Neural cell (in vitro differentiated cells): ENCODE measurements around the gene UBXN2A. TPM values are rescaled to one million over a fixed set of nuclear protein-coding genes. Genes with fewer than 3 reads are reported as not detected.
"Not testable (repeated sequence)": the region's sequence is repeated elsewhere in the genome, so short reads cannot be mapped to it uniquely, and the experiment has no call there.

Experiments used
- H2AFZ ChIP-seq: fragments of 200-600, 300-800 bp; sonication (generic), shearing (Covaris generic); 2 replicates; pipeline ENCODE4 v1.6.0; 2014; ENCODE audit warnings: low read depth, mild to moderate bottlenecking, antibody characterized with exemption, low read length, moderate library complexity
- H3F3A ChIP-seq: fragments of 200-600 bp; shearing (Covaris generic); 2 replicates; pipeline ENCODE4 v1.6.1; 2016; ENCODE audit warnings: mild to moderate bottlenecking, moderate library complexity, mixed read lengths, antibody characterized with exemption, low read length; ENCODE audit not compliant: insufficient read depth, poor library complexity, severe bottlenecking
- H3K27ac ChIP-seq: fragments of 200-600, 300-800 bp; sonication (generic), shearing (Covaris generic); 2 replicates; pipeline ENCODE4 v1.5.1; 2014; ENCODE audit warnings: mild to moderate bottlenecking, low read length, moderate library complexity
- H3K27me3 ChIP-seq: fragments of 300-800, 200-600 bp; sonication (generic), shearing (Covaris generic); 2 replicates; pipeline ENCODE4 v1.6.0; 2014; ENCODE audit warnings: mild to moderate bottlenecking, low read depth, low read length, moderate library complexity; ENCODE audit not compliant: insufficient read depth
- H3K36me3 ChIP-seq: fragments of 300-800, 200-600 bp; sonication (generic), shearing (Covaris generic); 2 replicates; pipeline ENCODE4 v1.5.1; 2014; ENCODE audit warnings: mild to moderate bottlenecking, antibody characterized with exemption, low read length, moderate library complexity; ENCODE audit not compliant: insufficient read depth
- H3K4me2 ChIP-seq: fragments of 300-800, 200-600 bp; sonication (generic), shearing (Covaris generic); 2 replicates; pipeline ENCODE4 v1.6.0; 2014; ENCODE audit warnings: mild to moderate bottlenecking, low read length
- H3K4me3 ChIP-seq: fragments of 300-800, 200-600 bp; sonication (generic), shearing (Covaris generic); 2 replicates; pipeline ENCODE4 v1.5.1; 2014; ENCODE audit warnings: mild to moderate bottlenecking, low read length, moderate library complexity
- H3K79me2 ChIP-seq: fragments of 200-600 bp; shearing (Covaris generic); replicated peaks from 2 replicates; pipeline ENCODE4 v1.6.0; 2014; ENCODE audit warnings: mild to moderate bottlenecking, low read length, moderate library complexity; ENCODE audit not compliant: insufficient read depth
- H3K9ac ChIP-seq: fragments of 300-800, 200-600 bp; sonication (generic), shearing (Covaris generic); 2 replicates; pipeline ENCODE4 v1.6.1; 2016; ENCODE audit warnings: mild to moderate bottlenecking, low read length, mixed read lengths
- H3K9me2 ChIP-seq: fragments of 200-600 bp; shearing (Covaris generic); 2 replicates; pipeline ENCODE4 v1.6.1; 2016; ENCODE audit warnings: mild to moderate bottlenecking, low read length, mixed read lengths; ENCODE audit not compliant: insufficient read depth
- H3K9me3 ChIP-seq: fragments of 200-600, 300-800 bp; sonication (generic), shearing (Covaris generic); 2 replicates; pipeline ENCODE4 v1.6.1; 2016; ENCODE audit warnings: mild to moderate bottlenecking, mixed run types, low read length, moderate library complexity, mixed read lengths
- H4K20me1 ChIP-seq: fragments of 200-600 bp; shearing (Covaris generic); 2 replicates; pipeline ENCODE4 v1.6.1; 2016; ENCODE audit warnings: mild to moderate bottlenecking, mixed run types; ENCODE audit not compliant: insufficient read depth
- EP300 ChIP-seq: fragments of 450-650 bp; conservative IDR thresholded peaks from 2 replicates; pipeline ENCODE4 v1.6.1; 2014; ENCODE audit warnings: antibody characterized with exemption, mild to moderate bottlenecking, moderate library complexity; ENCODE audit not compliant: poor library complexity, severe bottlenecking
- EZH2 ChIP-seq: fragments of 200-600, 300-800 bp; shearing (Covaris generic), sonication (generic); IDR thresholded peaks from 2 replicates; pipeline ENCODE4 v1.6.1; 2014; ENCODE audit warnings: antibody characterized with exemption, low read length, borderline replicate concordance, mild to moderate bottlenecking; ENCODE audit not compliant: insufficient read depth, poor library complexity, severe bottlenecking
- MXI1 ChIP-seq: fragments of 450-650 bp; conservative IDR thresholded peaks from 2 replicates; pipeline ENCODE4 v1.6.1; 2014; ENCODE audit warnings: antibody characterized with exemption, mild to moderate bottlenecking; ENCODE audit not compliant: poor library complexity, severe bottlenecking
- POLR2AphosphoS5 ChIP-seq: IDR thresholded peaks from 2 replicates; pipeline ENCODE4 v1.6.1; 2012
- RAD21 ChIP-seq: fragments of 450-650 bp; conservative IDR thresholded peaks from 2 replicates; pipeline ENCODE4 v1.6.1; 2014; ENCODE audit warnings: antibody characterized with exemption, mild to moderate bottlenecking, moderate library complexity
- REST ChIP-seq: IDR thresholded peaks from 2 replicates; pipeline ENCODE4 v1.6.1; 2012; ENCODE audit warnings: borderline replicate concordance
- SMC3 ChIP-seq: fragments of 450-650 bp; conservative IDR thresholded peaks from 2 replicates; pipeline ENCODE4 v1.6.1; 2014; ENCODE audit warnings: antibody characterized with exemption, mild to moderate bottlenecking, moderate library complexity; ENCODE audit not compliant: poor library complexity
- TAF1 ChIP-seq: IDR thresholded peaks from 2 replicates; pipeline ENCODE4 v1.6.1; 2012; ENCODE audit warnings: low read depth
- polyA plus RNA-seq: library from polyadenylated mRNA; depleted of rRNA; stranded (reverse); fragments of >200 nt; gene quantifications from 2 replicates; pipeline ENCODE4 v1.2.3, GENCODE V29; 2014
- TF ChIP-seq, protein P1 (sequence below): fragments of 450-650 bp; IDR thresholded peaks from 2 replicates; pipeline ENCODE4 v1.5.1; 2014; ENCODE audit warnings: antibody characterized with exemption, mild to moderate bottlenecking, moderate library complexity; ENCODE audit not compliant: poor library complexity, severe bottlenecking

Gene UBXN2A
- polyA plus RNA-seq, 1 donor from 2014 or later: 11.0 TPM

GRCh38 chr2:23947350-23947749 lies 7.1 kb downstream of the UBXN2A start:
- no peak overlapping the region for H3K9ac ChIP-seq
- no peak overlapping the region for H3K4me2 ChIP-seq
- no peaks in the 10 kb centered on the region for H3F3A ChIP-seq
- H3K27me3 ChIP-seq: no peaks in the 10 kb centered on the region
- no peak overlapping the region for H3K4me3 ChIP-seq
- H2AFZ ChIP-seq: no peak overlapping the region
- peaks cover 43% of the 10 kb centered on the region for H3K79me2 ChIP-seq
- H3K9me3 ChIP-seq: no peaks in the 10 kb centered on the region
- no peaks in the 10 kb centered on the region for H4K20me1 ChIP-seq
- TF ChIP-seq POLR2AphosphoS5 (no peak), RAD21 (no peak)
- no peaks in the 10 kb centered on the region for H3K9me2 ChIP-seq
- no peak overlapping the region for H3K27ac ChIP-seq
- H3K36me3 ChIP-seq: no peaks in the 10 kb centered on the region

DNA sequence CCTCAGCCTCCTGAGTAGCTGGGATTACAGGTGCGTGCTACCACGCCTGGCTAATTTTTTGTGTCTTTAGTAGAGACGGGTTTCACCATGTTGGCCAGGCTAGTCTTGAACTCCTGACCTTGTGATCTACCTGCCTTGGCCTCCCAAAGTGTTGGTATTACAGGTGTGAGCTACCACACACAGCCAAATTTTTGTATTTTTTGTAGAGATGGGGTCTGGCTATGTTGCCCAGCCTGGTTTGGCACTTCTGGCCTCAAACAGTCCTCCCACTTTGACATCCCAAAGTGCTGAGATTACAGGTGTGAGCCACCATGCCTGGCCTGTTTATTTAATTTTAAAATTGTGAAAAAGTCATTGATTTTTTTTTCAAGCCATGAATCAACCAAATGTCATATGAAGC lies 12.3 kb downstream of the UBXN2A start:
- H3K4me3 ChIP-seq, H3K27ac ChIP-seq, H4K20me1 ChIP-seq, H3F3A ChIP-seq, H3K9ac ChIP-seq, H3K9me2 ChIP-seq, H3K36me3 ChIP-seq, H2AFZ ChIP-seq, H3K27me3 ChIP-seq, H3K4me2 ChIP-seq, H3K9me3 ChIP-seq: not testable (repeated sequence)
- peaks cover 21% of the 10 kb centered on the region for H3K79me2 ChIP-seq

DNA sequence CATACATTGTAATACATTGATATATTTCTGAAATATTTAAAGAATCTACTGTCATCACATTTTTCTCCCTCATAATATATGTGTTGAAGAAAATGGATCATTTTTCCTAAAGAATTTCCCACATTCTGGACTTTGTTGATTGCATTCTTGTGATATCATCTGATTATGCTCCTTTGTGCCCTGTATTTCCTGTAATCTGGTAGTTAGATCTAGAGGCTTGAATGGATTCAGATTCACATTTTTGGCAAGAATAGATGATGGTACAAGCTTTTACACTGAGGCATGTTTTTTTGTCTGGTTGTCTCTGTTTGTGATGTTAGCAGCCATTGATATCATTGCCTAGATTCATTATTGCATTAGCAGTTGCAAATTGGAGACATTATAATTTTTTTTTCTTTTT lies 13.4 kb downstream of the UBXN2A start:
- H3F3A ChIP-seq: no peaks in the 10 kb centered on the region
- H3K27ac ChIP-seq: no peak overlapping the region
- H3K79me2 ChIP-seq: peaks cover 21% of the 10 kb centered on the region
- no peaks in the 10 kb centered on the region for H3K27me3 ChIP-seq
- no peaks in the 10 kb centered on the region for H3K9me3 ChIP-seq
- no peak overlapping the region for H2AFZ ChIP-seq
- no peak overlapping the region for H3K4me3 ChIP-seq
- TF ChIP-seq, protein P1, sequence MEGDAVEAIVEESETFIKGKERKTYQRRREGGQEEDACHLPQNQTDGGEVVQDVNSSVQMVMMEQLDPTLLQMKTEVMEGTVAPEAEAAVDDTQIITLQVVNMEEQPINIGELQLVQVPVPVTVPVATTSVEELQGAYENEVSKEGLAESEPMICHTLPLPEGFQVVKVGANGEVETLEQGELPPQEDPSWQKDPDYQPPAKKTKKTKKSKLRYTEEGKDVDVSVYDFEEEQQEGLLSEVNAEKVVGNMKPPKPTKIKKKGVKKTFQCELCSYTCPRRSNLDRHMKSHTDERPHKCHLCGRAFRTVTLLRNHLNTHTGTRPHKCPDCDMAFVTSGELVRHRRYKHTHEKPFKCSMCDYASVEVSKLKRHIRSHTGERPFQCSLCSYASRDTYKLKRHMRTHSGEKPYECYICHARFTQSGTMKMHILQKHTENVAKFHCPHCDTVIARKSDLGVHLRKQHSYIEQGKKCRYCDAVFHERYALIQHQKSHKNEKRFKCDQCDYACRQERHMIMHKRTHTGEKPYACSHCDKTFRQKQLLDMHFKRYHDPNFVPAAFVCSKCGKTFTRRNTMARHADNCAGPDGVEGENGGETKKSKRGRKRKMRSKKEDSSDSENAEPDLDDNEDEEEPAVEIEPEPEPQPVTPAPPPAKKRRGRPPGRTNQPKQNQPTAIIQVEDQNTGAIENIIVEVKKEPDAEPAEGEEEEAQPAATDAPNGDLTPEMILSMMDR: no peak
- TF ChIP-seq SMC3 (no peak), MXI1 (no peak), TAF1 (no peak)
- H3K9me2 ChIP-seq: no peaks in the 10 kb centered on the region
- no peak overlapping the region for H3K9ac ChIP-seq
- no peaks in the 10 kb centered on the region for H4K20me1 ChIP-seq
- no peaks in the 10 kb centered on the region for H3K36me3 ChIP-seq
- no peak overlapping the region for H3K4me2 ChIP-seq

- H3K4me2 ChIP-seq: no peak overlapping the region
Observed at GRCh38 chr2:23954325-23955014, 14.2 kb downstream of the UBXN2A start.

More at GRCh38 chr2:23954325-23955014, 14.2 kb downstream of the UBXN2A start:
- H3K9me3 ChIP-seq: no peaks in the 10 kb centered on the region
- no peak overlapping the region for H2AFZ ChIP-seq
- H4K20me1 ChIP-seq: no peaks in the 10 kb centered on the region
- no peak overlapping the region for H3K9ac ChIP-seq
- no peaks in the 10 kb centered on the region for H3K27me3 ChIP-seq
- H3K27ac ChIP-seq: no peak overlapping the region
- H3K4me3 ChIP-seq: no peak overlapping the region
- H3F3A ChIP-seq: no peaks in the 10 kb centered on the region
- TF ChIP-seq EZH2: no peak
- TF ChIP-seq POLR2AphosphoS5: no peak
- TF ChIP-seq EP300: no peak
- TF ChIP-seq SMC3: no peak
- TF ChIP-seq TAF1: no peak
- TF ChIP-seq, protein P1: no peak
- TF ChIP-seq REST: no peak
- TF ChIP-seq RAD21: no peak
- no peak for TF ChIP-seq MXI1
- peaks cover 21% of the 10 kb centered on the region for H3K79me2 ChIP-seq
- no peaks in the 10 kb centered on the region for H3K36me3 ChIP-seq
- no peaks in the 10 kb centered on the region for H3K9me2 ChIP-seq
